ENCODE data around the gene CAPS. TPM values are rescaled to one million over a fixed set of nuclear protein-coding genes. Genes with fewer than 3 reads are reported as not detected.

CAPS gene
- total and polyA plus RNA-seq, 12 donors: 1.3 to 14.1 (median 3.0) TPM

- DNase-seq (no peak), ATAC-seq (no peak)
- Histone ChIP-seq H3K36me3 (peaks cover 4 to 100% (median 75%) of the 10 kb centered on the region in 9 donors), H3K4me3 (no peak overlapping the region), H3K9me3 (no peaks in the 10 kb centered on the region), H3K27ac (no peak overlapping the region), H3K27me3 (no peaks in the 10 kb centered on the region), H3K4me1 (peaks cover 5 to 21% (median 14%) of the 10 kb centered on the region in 9 donors)
- 92 to 93% methylated on average over 12 of the region's 12 CpGs for WGBS, 2 donors
- intact Hi-C loops (cut with DNase I): no loop called here
- no peak for TF ChIP-seq CTCF (IDR thresholded peaks at IDR 0.05)
Observed at GRCh38 chr19:5922161-5922545, 8.1 kb downstream of the CAPS start.

- no peak for DNase-seq
- H3K4me1 ChIP-seq: peaks cover 8 to 31% (median 21%) of the 10 kb centered on the region in 9 donors
- no peak for TF ChIP-seq CTCF (IDR thresholded peaks at IDR 0.05)
- no peak overlapping the region for H3K4me3 ChIP-seq
- H3K27me3 ChIP-seq: no peaks in the 10 kb centered on the region
- no peaks in the 10 kb centered on the region for H3K9me3 ChIP-seq
- H3K27ac ChIP-seq: no peak overlapping the region
- 92 to 93% methylated on average over 16 of the region's 16 CpGs for WGBS, 2 donors
- ATAC-seq: no peak
- peaks cover 4 to 100% (median 72%) of the 10 kb centered on the region in 9 donors for H3K36me3 ChIP-seq
- intact Hi-C loops (cut with DNase I): no loop called here
Observed at GRCh38 chr19:5923356-5923755, 9.3 kb downstream of the CAPS start.

- no peak for DNase-seq
- peaks cover 4 to 100% (median 75%) of the 10 kb centered on the region in 9 donors for H3K36me3 ChIP-seq
- H3K9me3 ChIP-seq: no peaks in the 10 kb centered on the region
- TF ChIP-seq CTCF (IDR thresholded peaks at IDR 0.05): no peak
- 89 to 93% methylated on average over 18 of the region's 18 CpGs for WGBS, 2 donors
- H3K27me3 ChIP-seq: no peaks in the 10 kb centered on the region
- intact Hi-C loops (cut with DNase I): no loop called here
- H3K4me3 ChIP-seq: no peak overlapping the region
- peak overlapping the region; percentile 45 to 82 (median 70) for H3K27ac ChIP-seq
- H3K4me1 ChIP-seq: peaks cover 8 to 31% (median 21%) of the 10 kb centered on the region in 9 donors
- ATAC-seq: no peak
Observed at GRCh38 chr19:5925830-5926427, 11.9 kb downstream of the CAPS start.

- ATAC-seq: peak; percentile 78 to 93 (median 86)
- Histone ChIP-seq H3K9me3 (no peaks in the 10 kb centered on the region), H3K27me3 (no peaks in the 10 kb centered on the region), H3K4me3 (no peak overlapping the region), H3K4me1 (peaks cover 8 to 31% (median 21%) of the 10 kb centered on the region in 9 donors), H3K27ac (peak overlapping the region; percentile 50 to 82 (median 70)), H3K36me3 (peaks cover 4 to 100% (median 75%) of the 10 kb centered on the region in 9 donors)
- peak; percentile 58 to 71 for DNase-seq
- WGBS, 2 donors: 30 to 35% methylated on average over 14 of the region's 14 CpGs
- intact Hi-C loops (cut with DNase I): no loop called here
- no peak for TF ChIP-seq CTCF (IDR thresholded peaks at IDR 0.05)
Observed at GRCh38 chr19:5926641-5927440, 12.8 kb downstream of the CAPS start.
